T-helper 9 cell (primary cell): ENCODE measurements around the gene MFN1.

ENCODE experiments used
- DNase-seq: peaks from one replicate; pipeline ENCODE4 v3.0.0-alpha.2; 2020

The MFN1 gene

GRCh38 chr3:179432451-179432850 lies 84.9 kb downstream of the MFN1 start:
- DNase-seq = no peak

- no peak for DNase-seq
These were observed 89.0 kb downstream of the MFN1 start for GRCh38 chr3:179436517-179436916.

GRCh38 chr3:179438841-179439240 lies 91.3 kb downstream of the MFN1 start:
- DNase-seq = no peak
